ENCODE data around the gene HEATR5B. TPM values are rescaled to one million over a fixed set of nuclear protein-coding genes. Genes with fewer than 3 reads are reported as not detected.

The HEATR5B gene
- total RNA-seq, 3 donors from 2014 or later = 18.1 to 25.5 (median 22.1) TPM

- peaks cover 13% of the 10 kb centered on the region for H3K4me1 ChIP-seq (ENCODE audit: low read depth)
- H3K4me3 ChIP-seq = peak overlapping the region; percentile 10
- peak in 2 of 3 donors; percentile 54 to 75 for DNase-seq
- no peak for TF ChIP-seq CTCF (IDR thresholded peaks at IDR 0.05)
- intact Hi-C loops (cut with DNase I, micrococcal nuclease) = no loop called here
- H3K36me3 ChIP-seq (ENCODE audit: low read depth) = no peaks in the 10 kb centered on the region
- ATAC-seq = peak; percentile 24
- no peaks in the 10 kb centered on the region for H3K9me3 ChIP-seq
Measured at GRCh38 chr2:36967236-36967876, 116.8 kb downstream of the HEATR5B start.

GRCh38 chr2:36966370-36967235 lies 117.6 kb downstream of the HEATR5B start, which contains the start of gene STRN:
STRN (minus strand) TSS chr2:36966536; CDS start chr2:36966463, 73 bp downstream.
- peak; percentile 97 to 99 (median 98) for DNase-seq
- no peaks in the 10 kb centered on the region for H3K9me3 ChIP-seq
- ATAC-seq = peak; percentile 93
- H3K36me3 ChIP-seq (ENCODE audit: low read depth) = no peaks in the 10 kb centered on the region
- H3K4me3 ChIP-seq = peak within 1 kb of the TSS; percentile 95
- TF ChIP-seq CTCF (IDR thresholded peaks at IDR 0.05) = no peak
- intact Hi-C loops (cut with DNase I, micrococcal nuclease) = no loop called here
- H3K4me1 ChIP-seq (ENCODE audit: low read depth) = peaks cover 13% of the 10 kb centered on the region

- no peaks in the 10 kb centered on the region for H3K9me3 ChIP-seq
- no peaks in the 10 kb centered on the region for H3K36me3 ChIP-seq (ENCODE audit: low read depth)
- intact Hi-C loops (cut with DNase I, micrococcal nuclease) = no loop called here
- H3K4me1 ChIP-seq (ENCODE audit: low read depth) = peaks cover 13% of the 10 kb centered on the region
- peak overlapping the region; percentile 95 for H3K4me3 ChIP-seq
- peak; percentile 22 for ATAC-seq
- DNase-seq = peak in 2 of 3 donors; percentile 63 to 86
- TF ChIP-seq CTCF (IDR thresholded peaks at IDR 0.05) = no peak
Measured at GRCh38 chr2:36965751-36966369, 118.3 kb downstream of the HEATR5B start.

GRCh38 chr2:36965206-36965605 lies 119.0 kb downstream of the HEATR5B start:
- no peaks in the 10 kb centered on the region for H3K36me3 ChIP-seq (ENCODE audit: low read depth)
- H3K4me1 ChIP-seq (ENCODE audit: low read depth) = peaks cover 13% of the 10 kb centered on the region
- no peak overlapping the region for H3K4me3 ChIP-seq
- no peaks in the 10 kb centered on the region for H3K9me3 ChIP-seq
- DNase-seq (no peak), ATAC-seq (no peak)
- intact Hi-C loops (cut with DNase I, micrococcal nuclease) = no loop called here
- TF ChIP-seq CTCF (IDR thresholded peaks at IDR 0.05) = no peak

- DNase-seq (no peak), ATAC-seq (no peak)
- Histone ChIP-seq H3K4me1 (ENCODE audit: low read depth) (peaks cover 13% of the 10 kb centered on the region), H3K4me3 (no peak overlapping the region), H3K36me3 (ENCODE audit: low read depth) (no peaks in the 10 kb centered on the region), H3K9me3 (no peaks in the 10 kb centered on the region)
- intact Hi-C loops (cut with DNase I, micrococcal nuclease) = no loop called here
- TF ChIP-seq CTCF (IDR thresholded peaks at IDR 0.05) = no peak
Measured at GRCh38 chr2:36964496-36965058, 119.6 kb downstream of the HEATR5B start.

Data from mucosa of descending colon (tissue), 3 donors.